Fibroblast of lung (primary cell): ENCODE results near the gene BATF2. TPM values are rescaled to one million over a fixed set of nuclear protein-coding genes. Genes with fewer than 3 reads are reported as not detected.

Source experiments
- DNase-seq, 2 donors: peaks; one replicate each; pipeline versions ENCODE4 v3.0.0 to v3.0.0-alpha.2; 2010; ENCODE audit warnings: low read depth in 2 of 2
- H2AFZ ChIP-seq: 2 replicates; pipeline ENCODE4 v1.5.1; 2012; ENCODE audit warnings: low read length, control low read depth, inconsistent platforms
- H3K27ac ChIP-seq: 2 replicates; pipeline ENCODE4 v1.5.1; 2011; ENCODE audit warnings: low read length, control low read depth; ENCODE audit not compliant: insufficient read depth
- H3K27me3 ChIP-seq: 2 replicates; pipeline ENCODE4 v1.5.1; 2011; ENCODE audit warnings: mild to moderate bottlenecking, low read length; ENCODE audit not compliant: control insufficient read depth, insufficient read depth
- H3K36me3 ChIP-seq: 2 replicates; pipeline ENCODE4 v1.5.1; 2011; ENCODE audit warnings: low read length; ENCODE audit not compliant: control insufficient read depth, insufficient read depth
- H3K4me1 ChIP-seq: 2 replicates; pipeline ENCODE4 v1.5.1; 2011; ENCODE audit warnings: low read length; ENCODE audit not compliant: control insufficient read depth, insufficient read depth; ENCODE audit errors: extremely low read depth
- H3K4me2 ChIP-seq: 2 replicates; pipeline ENCODE4 v1.5.1; 2011; ENCODE audit warnings: low read length, control low read depth; ENCODE audit not compliant: insufficient read depth; ENCODE audit errors: extremely low read depth
- H3K4me3 ChIP-seq, 4 experiments: fragments of 200-600 bp in 1 of 4; sonication (generic) in 1 of 4; replicated peaks in 1 of 4; 2 replicates each; pipeline ENCODE4 v1.5.1; 2011 to 2016; ENCODE audit warnings: low read length in 4 of 4, low read depth in 3 of 4, mild to moderate bottlenecking in 3 of 4, control low read depth in 2 of 4, inconsistent platforms in 1 of 4, mixed read lengths in 1 of 4; ENCODE audit not compliant: insufficient read depth in 1 of 4; ENCODE audit errors: control extremely low read depth in 1 of 4
- H3K79me2 ChIP-seq: 2 replicates; pipeline ENCODE4 v1.5.1; 2012; ENCODE audit warnings: mild to moderate bottlenecking, low read length, inconsistent platforms; ENCODE audit not compliant: control insufficient read depth, insufficient read depth
- H3K9ac ChIP-seq: 2 replicates; pipeline ENCODE4 v1.5.1; 2011; ENCODE audit warnings: mild to moderate bottlenecking, low read length, control low read depth; ENCODE audit not compliant: insufficient read depth
- H3K9me3 ChIP-seq: 2 replicates; pipeline ENCODE4 v1.5.1; 2012; ENCODE audit warnings: low read depth, low read length; ENCODE audit not compliant: control insufficient read depth, insufficient read depth
- H4K20me1 ChIP-seq: 2 replicates; pipeline ENCODE4 v1.5.1; 2011; ENCODE audit warnings: low read length; ENCODE audit not compliant: control insufficient read depth, insufficient read depth; ENCODE audit errors: extremely low read depth
- CTCF ChIP-seq, 2 donors: IDR thresholded peaks in 1 of 2; conservative IDR thresholded peaks in 1 of 2; 1 replicate in 1 of 2; 2 replicates in 1 of 2; pipeline ENCODE4 v1.5.1; 2011 to 2012; ENCODE audit warnings: low read length in 2 of 2, control low read depth in 1 of 2, inconsistent platforms in 1 of 2, low read depth in 1 of 2, mild to moderate bottlenecking in 1 of 2
- EZH2 ChIP-seq: IDR thresholded peaks from 2 replicates; pipeline ENCODE4 v1.5.1; 2012; ENCODE audit warnings: low read length, control low read depth, mild to moderate bottlenecking; ENCODE audit errors: missing control alignments
- polyA plus RNA-seq, 2 donors: library from polyadenylated mRNA; depleted of rRNA in 1 of 2; stranded (reverse) in 1 of 2; unstranded in 1 of 2; fragments of >200 nt; gene quantifications; 2 replicates each; pipeline ENCODE4 v1.2.1, GENCODE V29; 2011 to 2012; ENCODE audit warnings: missing spikeins in 1 of 2
- total RNA-seq: library from RNA; depleted of rRNA; stranded (reverse); fragments of >200 nt; gene quantifications from 2 replicates; pipeline ENCODE4 v1.2.1, GENCODE V29; 2014

Gene BATF2
- total and polyA plus RNA-seq, 2 donors (not counting 1 experiment from before 2014, with no cell fraction given) = 1.0 to 2.1 TPM

- Histone ChIP-seq H3K4me2 (no peak overlapping the region), H3K4me1 (no peaks in the 10 kb centered on the region), H3K9ac (no peak overlapping the region), H3K9me3 (no peaks in the 10 kb centered on the region), H3K36me3 (no peaks in the 10 kb centered on the region), H4K20me1 (no peaks in the 10 kb centered on the region), H2AFZ (no peak overlapping the region), H3K4me3 (no peak overlapping the region), H3K27ac (no peak overlapping the region), H3K79me2 (no peaks in the 10 kb centered on the region), H3K27me3 (no peaks in the 10 kb centered on the region)
- TF ChIP-seq CTCF (conservative IDR thresholded peaks at IDR 0.05 in 1 of 2, IDR thresholded peaks at IDR 0.05 in 1 of 2; ENCODE audit: low read depth in 1 of 2, low read length in 2 of 2) (no peak), EZH2 (no peak)
- no peak for DNase-seq
These were observed 22.6 kb downstream of the BATF2 start for GRCh38 chr11:64974124-64974523.

GRCh38 chr11:64971421-64972233 is 25.1 kb downstream of the BATF2 start, which contains the start of gene MAJIN:
Gene MAJIN (minus strand): TSS chr11:64972108. CDS start chr11:64959405, 12,703 bp downstream.
- Histone ChIP-seq H2AFZ (peak within 1 kb of the TSS; percentile 89), H3K79me2 (no peaks in the 10 kb centered on the region), H3K9me3 (no peaks in the 10 kb centered on the region), H3K27ac (no peak within 1 kb of the TSS), H3K27me3 (no peaks in the 10 kb centered on the region), H3K9ac (no peak within 1 kb of the TSS), H3K4me2 (peak within 1 kb of the TSS; percentile 85), H3K4me1 (no peaks in the 10 kb centered on the region), H3K36me3 (no peaks in the 10 kb centered on the region), H4K20me1 (no peaks in the 10 kb centered on the region), H3K4me3 (peak within 1 kb of the TSS; percentile 11 to 38 (median 33))
- peak; percentile 50 to 69 for DNase-seq
- TF ChIP-seq EZH2 (no peak), CTCF (conservative IDR thresholded peaks at IDR 0.05 in 1 of 2, IDR thresholded peaks at IDR 0.05 in 1 of 2; ENCODE audit: low read depth in 1 of 2, low read length in 2 of 2) (no peak)

- no peaks in the 10 kb centered on the region for H3K4me1 ChIP-seq
- no peaks in the 10 kb centered on the region for H3K36me3 ChIP-seq
- no peak for TF ChIP-seq EZH2
- no peak for TF ChIP-seq CTCF (conservative IDR thresholded peaks at IDR 0.05 in 1 of 2, IDR thresholded peaks at IDR 0.05 in 1 of 2; ENCODE audit: low read depth in 1 of 2, low read length in 2 of 2)
- no peak overlapping the region for H3K4me2 ChIP-seq
- no peak overlapping the region for H3K27ac ChIP-seq
- no peak overlapping the region for H3K4me3 ChIP-seq
- no peaks in the 10 kb centered on the region for H3K79me2 ChIP-seq
- no peak overlapping the region for H3K9ac ChIP-seq
- H2AFZ ChIP-seq = no peak overlapping the region
- H3K9me3 ChIP-seq = no peaks in the 10 kb centered on the region
- no peaks in the 10 kb centered on the region for H4K20me1 ChIP-seq
- no peak for DNase-seq
- H3K27me3 ChIP-seq = no peaks in the 10 kb centered on the region
These were observed 26.0 kb downstream of the BATF2 start for GRCh38 chr11:64970731-64971151.
